HG03135 (cell line): ENCODE data around the gene SLC19A2.
A peak's percentile ranks its signal among the peaks of the same experiment; 100 is the strongest.
"Not testable (repeated sequence)": the region's sequence is repeated elsewhere in the genome, so short reads cannot be mapped to it uniquely, and the experiment has no call there.

Source experiments
- ATAC-seq: cut with Tn5 transposase; IDR thresholded peaks from one replicate; pipeline ENCODE4 v1.9.1; 2021; ENCODE audit warnings: mild to moderate bottlenecking, moderate library complexity; ENCODE audit not compliant: unreplicated experiment

Gene SLC19A2

GRCh38 chr1:169485431-169486280 is at the start of gene SLC19A2:
Gene SLC19A2, minus strand, starts transcription at chr1:169485944. Its CDS starts 178 bp downstream, at chr1:169485766.
- peak; percentile 99 for ATAC-seq

GRCh38 chr1:169534653-169535052 is 48.9 kb upstream of the SLC19A2 start:
- ATAC-seq, result no peak

- not testable (repeated sequence) for ATAC-seq
Measured at GRCh38 chr1:169533528-169534190, 47.9 kb upstream of the SLC19A2 start.

GRCh38 chr1:169530448-169530847 is 44.7 kb upstream of the SLC19A2 start:
- ATAC-seq, result no peak

GRCh38 chr1:169529068-169529642 is 43.4 kb upstream of the SLC19A2 start:
- ATAC-seq, result no peak

GRCh38 chr1:169528215-169529067 is 42.7 kb upstream of the SLC19A2 start:
- no peak for ATAC-seq

- ATAC-seq, result no peak
Measured at GRCh38 chr1:169527451-169528214, 41.9 kb upstream of the SLC19A2 start.

- ATAC-seq, result no peak
Measured at GRCh38 chr1:169527001-169527400, 41.3 kb upstream of the SLC19A2 start.

GRCh38 chr1:169526120-169526832 is 40.5 kb upstream of the SLC19A2 start:
- no peak for ATAC-seq

- no peak for ATAC-seq
Measured at GRCh38 chr1:169525391-169525790, 39.6 kb upstream of the SLC19A2 start.

- no peak for ATAC-seq
Measured at GRCh38 chr1:169523904-169524303, 38.2 kb upstream of the SLC19A2 start.

GRCh38 chr1:169521226-169521625 is 35.5 kb upstream of the SLC19A2 start:
- no peak for ATAC-seq

GRCh38 chr1:169517558-169518186 is 31.9 kb upstream of the SLC19A2 start:
- no peak for ATAC-seq

GRCh38 chr1:169515641-169516040 is 29.9 kb upstream of the SLC19A2 start:
- ATAC-seq, result no peak

GRCh38 chr1:169514566-169515270 is 29.0 kb upstream of the SLC19A2 start:
- ATAC-seq, result no peak

- ATAC-seq, result no peak
Measured at GRCh38 chr1:169513208-169513607, 27.5 kb upstream of the SLC19A2 start.

GRCh38 chr1:169511316-169512005 is 25.7 kb upstream of the SLC19A2 start:
- no peak for ATAC-seq

- no peak for ATAC-seq
Measured at GRCh38 chr1:169510060-169510459, 24.3 kb upstream of the SLC19A2 start.
